ENCODE results near the gene EPOP.
"Not testable (repeated sequence)": the region's sequence is repeated elsewhere in the genome, so short reads cannot be mapped to it uniquely, and the experiment has no call there.

The EPOP gene

GRCh38 chr17:38628441-38628840 is 46.3 kb downstream of the EPOP start:
- H3K9me3 ChIP-seq = no peaks in the 10 kb centered on the region
- TF ChIP-seq CTCF (IDR thresholded peaks at IDR 0.05) = no peak

GRCh38 chr17:38627957-38628356 is 46.8 kb downstream of the EPOP start:
- no peak for TF ChIP-seq CTCF (IDR thresholded peaks at IDR 0.05)

More at GRCh38 chr17:38628441-38628840, 46.3 kb downstream of the EPOP start:
- peaks cover 35% of the 10 kb centered on the region for H3K27me3 ChIP-seq
- H3K27ac ChIP-seq = no peak overlapping the region
- peaks cover 0 to 4% of the 10 kb centered on the region in 2 experiments for H3K4me1 ChIP-seq (ENCODE audit: control insufficient read depth in 1 of 2, insufficient read depth in 1 of 2, low read depth in 1 of 2, low read length in 1 of 2)
- H3K4me3 ChIP-seq (ENCODE audit: low read depth in 1 of 2, low read length in 1 of 2) = no peak overlapping the region
- no peaks in the 10 kb centered on the region for H3K36me3 ChIP-seq

DNA sequence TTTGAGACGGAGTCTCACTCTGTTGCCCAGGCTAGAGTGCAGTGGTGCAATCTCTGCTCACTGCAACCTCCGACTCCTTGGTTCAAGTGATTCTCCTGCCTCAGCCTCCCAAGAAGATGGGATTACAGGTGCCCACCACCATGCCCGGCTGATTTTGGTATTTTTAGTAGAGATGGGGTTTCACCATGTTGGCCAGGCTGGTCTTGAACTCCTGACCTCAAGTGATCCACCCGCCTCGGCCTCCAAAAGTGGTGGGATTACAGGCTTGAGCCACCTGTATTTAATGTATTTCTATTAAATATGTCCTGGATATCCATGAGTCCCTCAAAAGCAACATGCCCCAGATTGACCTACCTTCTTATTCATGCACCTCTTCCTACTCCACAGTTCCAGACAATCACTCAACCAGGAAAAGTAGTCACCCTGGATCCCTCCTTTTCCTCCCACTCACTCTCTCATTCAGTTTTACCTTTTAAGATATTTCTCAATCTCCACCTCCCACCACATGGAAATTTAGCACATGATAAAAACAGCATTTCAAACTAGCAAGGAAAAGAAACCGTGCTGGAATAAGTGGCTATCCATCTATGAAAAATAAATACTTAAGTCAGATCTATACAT is 48.0 kb downstream of the EPOP start:
- H3K9me3 ChIP-seq; H3K4me3 ChIP-seq (ENCODE audit: low read depth in 1 of 2, low read length in 1 of 2); H3K4me1 ChIP-seq (ENCODE audit: control insufficient read depth in 1 of 2, insufficient read depth in 1 of 2, low read depth in 1 of 2, low read length in 1 of 2); H3K36me3 ChIP-seq; H3K27ac ChIP-seq: not testable (repeated sequence)
- peaks cover 50% of the 10 kb centered on the region for H3K27me3 ChIP-seq

More at GRCh38 chr17:38627957-38628356, 46.8 kb downstream of the EPOP start:
- H3K4me3 ChIP-seq (ENCODE audit: low read depth in 1 of 2, low read length in 1 of 2) = no peak overlapping the region
- no peaks in the 10 kb centered on the region for H3K9me3 ChIP-seq
- peaks cover 37% of the 10 kb centered on the region for H3K27me3 ChIP-seq
- H3K36me3 ChIP-seq = no peaks in the 10 kb centered on the region
- peaks cover 0 to 4% of the 10 kb centered on the region in 2 experiments for H3K4me1 ChIP-seq (ENCODE audit: control insufficient read depth in 1 of 2, insufficient read depth in 1 of 2, low read depth in 1 of 2, low read length in 1 of 2)
- no peak overlapping the region for H3K27ac ChIP-seq

DNA sequence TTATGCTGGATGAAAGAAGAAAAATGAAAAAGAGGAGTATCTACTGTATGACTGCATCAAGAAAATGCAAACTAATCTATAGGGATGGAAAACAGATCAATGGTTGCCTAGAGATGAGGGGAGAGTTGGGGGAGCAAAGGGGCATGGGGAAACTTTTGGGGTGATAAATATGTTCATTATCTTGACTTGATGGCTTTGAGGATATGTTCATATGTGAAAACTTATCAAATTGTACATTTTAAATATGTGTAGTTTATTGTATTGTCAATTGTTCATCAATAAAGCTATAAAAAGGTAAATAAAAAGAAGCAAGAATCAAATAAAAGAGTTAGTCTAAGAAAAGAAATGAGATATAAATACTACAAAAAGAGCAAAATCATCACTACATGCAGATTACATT is 49.3 kb downstream of the EPOP start:
- H3K9me3 ChIP-seq = no peaks in the 10 kb centered on the region
- no peaks in the 10 kb centered on the region for H3K36me3 ChIP-seq
- H3K27me3 ChIP-seq = peaks cover 62% of the 10 kb centered on the region
- H3K4me1 ChIP-seq (ENCODE audit: control insufficient read depth in 1 of 2, insufficient read depth in 1 of 2, low read depth in 1 of 2, low read length in 1 of 2) = peaks cover 0 to 4% of the 10 kb centered on the region in 2 experiments
- H3K4me3 ChIP-seq (ENCODE audit: low read depth in 1 of 2, low read length in 1 of 2) = no peak overlapping the region
- no peak for TF ChIP-seq CTCF (IDR thresholded peaks at IDR 0.05)
- H3K27ac ChIP-seq = no peak overlapping the region

DNA sequence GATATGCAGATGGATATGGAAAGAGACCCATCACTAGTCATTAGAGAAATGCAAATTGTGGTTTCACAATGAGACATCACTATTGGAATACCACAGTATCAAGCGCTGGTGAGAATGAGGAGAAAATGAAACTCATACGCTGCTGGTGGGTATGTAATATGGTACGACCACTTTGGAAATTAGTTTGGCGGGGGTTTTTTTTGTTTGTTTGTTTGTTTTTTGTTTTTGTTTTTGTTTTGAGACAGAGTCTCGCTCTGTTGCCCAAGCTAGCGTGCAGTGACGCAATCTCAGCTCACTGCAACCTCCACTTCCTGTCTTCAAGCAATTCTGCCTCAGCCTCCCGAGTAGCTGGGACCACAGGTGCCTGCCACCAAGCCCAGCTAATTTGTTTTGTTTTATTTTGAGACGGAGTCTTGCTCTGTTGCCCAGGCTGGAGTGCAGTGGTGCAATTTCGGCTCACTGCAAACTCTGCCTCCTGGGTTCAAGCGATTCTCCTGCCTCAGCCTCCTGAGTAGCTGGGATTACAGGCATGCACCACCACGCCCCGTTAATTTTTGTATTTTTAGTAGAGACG is 49.9 kb downstream of the EPOP start:
- not testable (repeated sequence) for H3K27ac ChIP-seq; H3K4me1 ChIP-seq (ENCODE audit: control insufficient read depth in 1 of 2, insufficient read depth in 1 of 2, low read depth in 1 of 2, low read length in 1 of 2); H3K36me3 ChIP-seq; H3K9me3 ChIP-seq; H3K4me3 ChIP-seq (ENCODE audit: low read depth in 1 of 2, low read length in 1 of 2)
- peaks cover 68% of the 10 kb centered on the region for H3K27me3 ChIP-seq
